Neural crest cell (in vitro differentiated cells): ENCODE results near the gene ABCB4. TPM values are rescaled to one million over a fixed set of nuclear protein-coding genes. Genes with fewer than 3 reads are reported as not detected.

Experiments used
- DNase-seq: peaks from one replicate; pipeline ENCODE4 v3.0.0; 2021; ENCODE audit warnings: low read depth, mixed read lengths, low spot score
- H3K27ac Mint-ChIP-seq: one replicate; pipeline ENCODE4 v1.8.0; 2021; ENCODE audit warnings: mild to moderate bottlenecking, mixed read lengths; ENCODE audit not compliant: unreplicated experiment
- H3K27me3 Mint-ChIP-seq: 2 replicates; pipeline ENCODE4 v1.8.0; 2021; ENCODE audit warnings: low read depth, mild to moderate bottlenecking, mixed read lengths
- H3K36me3 Mint-ChIP-seq: 2 replicates; pipeline ENCODE4 v1.8.0; 2021; ENCODE audit warnings: low read depth, mild to moderate bottlenecking, mixed read lengths
- H3K4me1 Mint-ChIP-seq: 2 replicates; pipeline ENCODE4 v1.8.0; 2021; ENCODE audit warnings: mixed read lengths
- H3K4me3 Mint-ChIP-seq: one replicate; pipeline ENCODE4 v1.8.0; 2021; ENCODE audit warnings: mild to moderate bottlenecking, mixed read lengths
- H3K9me3 Mint-ChIP-seq: 2 replicates; pipeline ENCODE4 v1.8.0; 2021; ENCODE audit warnings: mixed read lengths
- total RNA-seq: library from RNA; stranded (reverse); gene quantifications from 2 replicates; pipeline ENCODE4 v1.2.1, GENCODE V29; 2021
- TF ChIP-seq, protein P1 (sequence below): fragments of 200-600 bp; sonication (generic); conservative IDR thresholded peaks from 2 replicates; pipeline ENCODE4 v1.5.0; 2021; ENCODE audit warnings: antibody characterized with exemption, mild to moderate bottlenecking

The ABCB4 gene
- total RNA-seq, 1 donor from 2014 or later: 5.8 TPM

GRCh38 chr7:87404674-87405073, 70.8 kb downstream of the ABCB4 start:
- no peaks in the 10 kb centered on the region for H3K4me1 Mint-ChIP-seq

GRCh38 chr7:87398446-87398845, 77.0 kb downstream of the ABCB4 start:
- H3K27ac Mint-ChIP-seq: no peak overlapping the region
- TF ChIP-seq, protein P1, sequence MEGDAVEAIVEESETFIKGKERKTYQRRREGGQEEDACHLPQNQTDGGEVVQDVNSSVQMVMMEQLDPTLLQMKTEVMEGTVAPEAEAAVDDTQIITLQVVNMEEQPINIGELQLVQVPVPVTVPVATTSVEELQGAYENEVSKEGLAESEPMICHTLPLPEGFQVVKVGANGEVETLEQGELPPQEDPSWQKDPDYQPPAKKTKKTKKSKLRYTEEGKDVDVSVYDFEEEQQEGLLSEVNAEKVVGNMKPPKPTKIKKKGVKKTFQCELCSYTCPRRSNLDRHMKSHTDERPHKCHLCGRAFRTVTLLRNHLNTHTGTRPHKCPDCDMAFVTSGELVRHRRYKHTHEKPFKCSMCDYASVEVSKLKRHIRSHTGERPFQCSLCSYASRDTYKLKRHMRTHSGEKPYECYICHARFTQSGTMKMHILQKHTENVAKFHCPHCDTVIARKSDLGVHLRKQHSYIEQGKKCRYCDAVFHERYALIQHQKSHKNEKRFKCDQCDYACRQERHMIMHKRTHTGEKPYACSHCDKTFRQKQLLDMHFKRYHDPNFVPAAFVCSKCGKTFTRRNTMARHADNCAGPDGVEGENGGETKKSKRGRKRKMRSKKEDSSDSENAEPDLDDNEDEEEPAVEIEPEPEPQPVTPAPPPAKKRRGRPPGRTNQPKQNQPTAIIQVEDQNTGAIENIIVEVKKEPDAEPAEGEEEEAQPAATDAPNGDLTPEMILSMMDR: no peak

More at GRCh38 chr7:87404674-87405073, 70.8 kb downstream of the ABCB4 start:
- peaks cover 2% of the 10 kb centered on the region for H3K9me3 Mint-ChIP-seq
- TF ChIP-seq, protein P1: no peak
- DNase-seq: no peak
- H3K27me3 Mint-ChIP-seq: no peaks in the 10 kb centered on the region
- peaks cover 9% of the 10 kb centered on the region for H3K36me3 Mint-ChIP-seq
- no peak overlapping the region for H3K4me3 Mint-ChIP-seq
- H3K27ac Mint-ChIP-seq: no peak overlapping the region

DNA sequence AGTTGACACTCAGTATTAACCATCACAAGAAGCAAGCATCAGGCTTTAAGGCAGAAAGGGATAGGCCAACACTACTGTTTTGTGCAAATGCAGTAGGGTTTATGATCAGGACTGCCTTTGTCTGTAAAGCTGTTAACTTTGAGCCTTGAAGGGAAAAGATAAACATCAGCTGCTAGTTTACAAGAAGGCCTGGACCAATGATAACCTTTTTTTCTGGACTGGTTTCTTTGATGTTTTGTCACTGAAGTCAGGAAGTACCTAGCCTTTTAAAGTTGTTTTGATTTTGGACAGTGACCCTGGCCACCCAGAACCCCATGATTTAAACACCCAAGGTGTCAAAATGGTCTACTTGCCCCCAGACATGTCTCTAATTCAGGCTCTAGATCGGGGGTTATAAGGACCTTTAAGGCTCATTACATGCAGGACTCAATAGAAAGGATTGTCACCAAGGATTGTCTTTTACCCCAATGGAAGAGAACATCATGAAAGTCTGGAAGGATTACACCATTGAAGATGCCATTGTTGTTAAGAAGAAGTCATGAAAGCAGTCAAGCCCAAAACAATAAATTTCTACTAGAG, 79.9 kb downstream of the ABCB4 start:
- H3K9me3 Mint-ChIP-seq: peaks cover 7% of the 10 kb centered on the region
- TF ChIP-seq, protein P1: no peak
- no peaks in the 10 kb centered on the region for H3K27me3 Mint-ChIP-seq
- no peak overlapping the region for H3K27ac Mint-ChIP-seq
- no peak overlapping the region for H3K4me3 Mint-ChIP-seq
- peaks cover 36% of the 10 kb centered on the region for H3K36me3 Mint-ChIP-seq
- DNase-seq: no peak
- H3K4me1 Mint-ChIP-seq: peaks cover 6% of the 10 kb centered on the region

More at GRCh38 chr7:87398446-87398845, 77.0 kb downstream of the ABCB4 start:
- H3K9me3 Mint-ChIP-seq: peaks cover 7% of the 10 kb centered on the region
- peaks cover 6% of the 10 kb centered on the region for H3K4me1 Mint-ChIP-seq
- no peak for DNase-seq
- H3K27me3 Mint-ChIP-seq: no peaks in the 10 kb centered on the region
- peaks cover 30% of the 10 kb centered on the region for H3K36me3 Mint-ChIP-seq
- no peak overlapping the region for H3K4me3 Mint-ChIP-seq

- Mint-ChIP-seq H3K27ac (no peak overlapping the region), H3K4me1 (no peaks in the 10 kb centered on the region), H3K9me3 (peaks cover 16% of the 10 kb centered on the region), H3K36me3 (peaks cover 50% of the 10 kb centered on the region), H3K4me3 (no peak overlapping the region), H3K27me3 (no peaks in the 10 kb centered on the region)
- DNase-seq: no peak
- TF ChIP-seq, protein P1: no peak
Observed at GRCh38 chr7:87391020-87391701, 84.3 kb downstream of the ABCB4 start.

DNA sequence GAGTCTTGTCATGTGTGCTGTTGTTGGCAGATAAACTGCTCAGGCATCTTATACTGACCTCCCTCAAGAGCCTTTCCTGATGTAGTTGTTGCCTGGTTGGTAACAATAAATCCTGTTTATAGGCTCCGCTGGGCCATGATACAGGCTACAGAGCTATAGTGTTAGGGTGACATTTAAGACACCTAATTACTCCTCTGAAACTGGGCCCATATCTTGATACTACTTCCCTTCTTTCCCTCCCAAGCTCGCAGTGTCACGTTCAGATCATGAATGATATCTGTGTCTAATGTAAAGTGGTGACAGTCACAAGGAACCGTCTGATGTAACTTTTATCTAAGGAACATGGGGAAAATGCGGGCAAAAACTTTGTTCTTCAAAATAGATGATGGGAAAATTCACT, 94.6 kb downstream of the ABCB4 start:
- H3K27me3 Mint-ChIP-seq: no peaks in the 10 kb centered on the region
- H3K4me1 Mint-ChIP-seq: no peaks in the 10 kb centered on the region
- H3K36me3 Mint-ChIP-seq: peaks cover 37% of the 10 kb centered on the region
- peaks cover 13% of the 10 kb centered on the region for H3K9me3 Mint-ChIP-seq
- H3K27ac Mint-ChIP-seq: no peak overlapping the region
- no peak overlapping the region for H3K4me3 Mint-ChIP-seq
- no peak for DNase-seq
- TF ChIP-seq, protein P1: no peak
